ENCODE measurements around the gene CLCN2. TPM values are rescaled to one million over a fixed set of nuclear protein-coding genes. Genes with fewer than 3 reads are reported as not detected.

CLCN2 gene
- total RNA-seq, 1 donor from 2014 or later = 9.6 TPM

DNA sequence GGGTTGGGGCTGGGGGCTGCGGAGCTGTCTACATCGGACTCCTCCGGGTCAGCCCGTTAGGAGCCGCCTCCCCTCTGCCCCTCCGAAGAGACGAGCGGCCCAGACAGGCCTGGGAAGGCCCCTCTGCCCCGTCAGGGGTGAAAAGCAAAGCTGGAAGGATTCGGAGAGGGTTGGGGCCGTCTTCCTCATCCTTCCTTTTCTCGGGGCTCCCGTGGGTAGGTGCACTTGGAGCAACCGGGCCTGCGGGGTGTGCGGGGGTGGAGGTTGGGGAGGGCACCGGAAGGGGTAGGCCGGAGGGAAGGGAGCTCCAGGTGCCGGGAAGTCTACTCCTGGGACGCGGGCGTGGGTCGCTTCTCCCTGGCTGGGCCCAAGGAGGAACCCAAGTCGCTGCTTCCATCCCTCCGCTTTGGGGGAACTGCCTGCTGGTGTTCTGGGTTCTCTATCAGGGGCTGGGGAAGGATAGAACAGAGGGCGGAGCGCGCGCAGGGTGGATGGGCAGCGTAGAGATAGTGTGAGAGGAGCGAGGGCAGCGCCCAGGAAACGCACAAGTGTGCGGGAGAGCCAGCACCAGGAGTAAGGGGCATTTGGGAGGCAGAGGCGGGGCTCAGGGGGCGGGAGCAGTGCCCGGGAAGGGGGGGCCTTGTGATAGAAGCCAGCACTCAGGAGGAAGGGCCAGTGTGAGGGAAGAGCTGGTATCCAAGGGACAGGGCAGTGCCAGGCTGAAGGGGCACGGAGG is 695 bp upstream of the CLCN2 start:
- no peaks in the 10 kb centered on the region for H3K9me3 Mint-ChIP-seq
- H3K4me3 Mint-ChIP-seq (ENCODE audit: low read depth) = peak overlapping the region; percentile 90
- DNase-seq (ENCODE audit: low spot score) = peak; percentile 34
- peak overlapping the region; percentile 94 for H3K27ac Mint-ChIP-seq
- intact Hi-C loops (cut with micrococcal nuclease) = loop anchor here (1.0 to 5.0 kb wide), 3 partner anchors 163 to 350 kb away; partner anchors contain the start of gene MAGEF1
- peaks cover 18% of the 10 kb centered on the region for H3K4me1 Mint-ChIP-seq (ENCODE audit: low read depth)
- H3K36me3 Mint-ChIP-seq (ENCODE audit: low read depth) = peaks cover 31% of the 10 kb centered on the region
- no peaks in the 10 kb centered on the region for H3K27me3 Mint-ChIP-seq (ENCODE audit: low read depth)

DNA sequence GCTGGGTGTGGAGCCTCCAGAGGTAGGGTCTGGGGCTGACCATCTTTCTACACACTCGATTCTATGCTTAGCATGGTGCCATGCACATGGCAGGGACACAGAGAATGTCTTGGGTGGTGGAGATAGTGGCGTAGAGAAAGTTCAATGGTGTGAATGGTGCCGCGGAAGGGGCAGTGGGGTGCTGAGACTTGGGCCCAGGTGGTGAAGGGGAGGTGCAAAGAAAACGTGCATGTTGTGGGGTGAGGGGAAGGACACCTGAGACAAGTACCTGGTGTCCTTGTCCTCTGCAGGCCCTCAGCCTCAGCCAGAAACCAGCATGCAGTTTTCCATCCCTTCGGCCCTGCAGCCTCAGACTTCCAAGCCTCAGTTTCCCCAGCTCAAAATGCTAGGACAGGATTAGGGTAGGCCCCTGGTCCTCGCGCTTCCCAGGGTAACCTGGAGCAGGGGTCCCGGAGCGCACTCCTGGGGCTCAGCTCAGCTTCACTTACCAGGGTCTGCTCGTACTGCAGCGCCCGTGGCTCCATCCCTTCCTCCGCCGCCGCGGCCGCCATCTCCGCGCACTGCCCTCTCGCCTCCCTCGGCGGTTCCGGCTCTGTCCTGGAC is 375 bp downstream of the CLCN2 start:
- Mint-ChIP-seq H3K4me1 (ENCODE audit: low read depth) (peaks cover 14% of the 10 kb centered on the region), H3K27me3 (ENCODE audit: low read depth) (no peaks in the 10 kb centered on the region), H3K27ac (peak overlapping the region; percentile 71), H3K4me3 (ENCODE audit: low read depth) (peak overlapping the region; percentile 83), H3K36me3 (ENCODE audit: low read depth) (peaks cover 22% of the 10 kb centered on the region), H3K9me3 (no peaks in the 10 kb centered on the region)
- intact Hi-C loops (cut with micrococcal nuclease) = loop anchor here (5.0 kb wide), 1 partner anchor 351 kb away; the partner anchor contains the start of gene MAGEF1
- no peak for DNase-seq (ENCODE audit: low spot score)

DNA sequence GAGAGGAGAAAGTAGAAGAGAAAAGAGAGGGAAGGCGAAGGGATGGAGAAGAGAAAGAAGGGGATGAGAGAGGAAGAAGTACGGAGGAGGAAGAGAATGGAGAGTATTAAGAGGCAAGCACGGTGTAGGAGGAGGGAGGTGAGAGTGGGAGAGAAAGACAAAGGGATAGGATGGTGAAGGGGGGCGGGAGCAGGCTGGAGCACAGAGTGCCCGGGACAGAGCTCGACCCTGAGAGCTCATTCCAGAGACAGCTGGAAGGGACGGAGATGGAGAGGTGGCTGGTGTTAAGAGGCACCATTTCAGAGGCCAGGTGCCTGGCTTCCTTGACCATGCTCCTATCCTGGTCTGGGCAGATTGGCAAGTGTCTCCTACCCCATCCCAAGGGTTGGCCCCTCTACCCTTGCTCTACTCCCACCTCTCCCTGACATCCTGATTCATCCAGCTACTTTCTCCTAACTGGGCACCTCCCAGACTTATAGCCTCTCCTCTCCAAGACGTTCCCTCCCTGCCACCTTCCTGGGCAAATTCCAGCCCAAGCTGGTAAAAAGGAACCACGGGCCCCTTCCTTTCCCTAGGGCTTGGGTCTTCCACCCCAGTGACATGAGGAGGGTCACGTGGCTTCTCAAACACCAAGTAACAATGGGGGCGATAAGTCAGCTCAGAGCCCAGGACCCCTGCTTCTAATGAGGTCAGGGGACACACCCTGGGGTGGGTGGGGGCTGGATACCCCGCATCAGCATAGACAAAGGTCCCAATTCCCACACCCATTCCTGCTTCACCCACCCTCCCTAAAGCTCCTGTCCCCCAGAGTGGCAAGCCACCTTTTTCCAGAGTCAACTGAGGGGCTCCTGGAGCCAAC is 1.1 kb downstream of the CLCN2 start:
- no peak for DNase-seq (ENCODE audit: low spot score)
- H3K36me3 Mint-ChIP-seq (ENCODE audit: low read depth) = peaks cover 17% of the 10 kb centered on the region
- peak overlapping the region; percentile 83 for H3K4me3 Mint-ChIP-seq (ENCODE audit: low read depth)
- peaks cover 14% of the 10 kb centered on the region for H3K4me1 Mint-ChIP-seq (ENCODE audit: low read depth)
- H3K27me3 Mint-ChIP-seq (ENCODE audit: low read depth) = no peaks in the 10 kb centered on the region
- intact Hi-C loops (cut with micrococcal nuclease) = loop anchor here (5.0 kb wide), 1 partner anchor 352 kb away; the partner anchor contains the start of gene MAGEF1
- H3K9me3 Mint-ChIP-seq = no peaks in the 10 kb centered on the region
- H3K27ac Mint-ChIP-seq = peak overlapping the region; percentile 71

DNA sequence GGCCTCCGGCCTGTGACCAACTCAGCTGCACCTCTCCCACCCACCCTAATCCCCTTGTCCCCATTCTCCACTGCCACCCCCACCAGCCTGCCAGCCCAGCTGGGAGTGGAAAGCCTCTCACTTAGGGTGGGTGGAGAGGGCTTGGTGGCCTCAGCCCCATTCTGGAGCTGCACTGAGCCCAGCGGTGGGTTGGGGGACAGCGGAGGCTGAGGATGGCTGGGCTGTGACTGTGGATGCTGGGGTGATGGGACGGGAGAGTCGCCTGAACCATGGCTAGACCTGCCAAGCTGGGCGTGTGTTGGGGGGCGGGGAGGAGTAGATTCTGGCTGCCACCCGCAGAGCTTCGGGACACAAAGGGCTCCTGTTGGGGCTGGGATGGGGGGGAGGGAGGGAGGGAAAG is 1.8 kb downstream of the CLCN2 start:
- Mint-ChIP-seq H3K27ac (no peak overlapping the region), H3K36me3 (ENCODE audit: low read depth) (peaks cover 10% of the 10 kb centered on the region), H3K4me1 (ENCODE audit: low read depth) (peaks cover 7% of the 10 kb centered on the region), H3K4me3 (ENCODE audit: low read depth) (peak overlapping the region; percentile 83), H3K27me3 (ENCODE audit: low read depth) (no peaks in the 10 kb centered on the region), H3K9me3 (no peaks in the 10 kb centered on the region)
- intact Hi-C loops (cut with micrococcal nuclease) = loop anchor here (5.0 kb wide), 1 partner anchor 353 kb away; the partner anchor contains the start of gene MAGEF1
- DNase-seq (ENCODE audit: low spot score) = no peak

DNA sequence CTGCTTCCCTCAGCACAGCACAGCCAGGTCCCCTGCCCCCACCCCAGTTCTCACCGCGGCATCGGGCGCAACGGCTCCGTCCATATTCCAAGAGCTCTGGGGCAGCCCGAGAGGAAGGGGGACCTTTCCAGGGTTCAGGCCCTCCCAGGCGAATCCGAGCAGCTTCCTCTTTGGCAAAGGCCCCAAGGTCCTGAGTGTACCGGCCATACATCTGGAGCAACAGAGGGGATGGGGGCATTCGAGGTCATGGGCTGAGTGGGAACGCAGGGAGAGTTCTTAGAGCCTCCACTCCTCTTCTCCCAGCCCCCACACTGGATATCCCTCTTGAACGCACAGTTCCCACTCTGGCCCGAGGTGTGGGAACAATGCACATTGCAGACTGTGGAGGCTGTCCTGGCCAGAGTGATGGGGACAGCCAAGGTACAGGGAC is 2.5 kb downstream of the CLCN2 start:
- no peak for DNase-seq (ENCODE audit: low spot score)
- intact Hi-C loops (cut with micrococcal nuclease) = no loop called here
- Mint-ChIP-seq H3K4me1 (ENCODE audit: low read depth) (peaks cover 3% of the 10 kb centered on the region), H3K9me3 (no peaks in the 10 kb centered on the region), H3K27ac (no peak overlapping the region), H3K4me3 (ENCODE audit: low read depth) (no peak overlapping the region), H3K36me3 (ENCODE audit: low read depth) (peaks cover 6% of the 10 kb centered on the region), H3K27me3 (ENCODE audit: low read depth) (no peaks in the 10 kb centered on the region)

DNA sequence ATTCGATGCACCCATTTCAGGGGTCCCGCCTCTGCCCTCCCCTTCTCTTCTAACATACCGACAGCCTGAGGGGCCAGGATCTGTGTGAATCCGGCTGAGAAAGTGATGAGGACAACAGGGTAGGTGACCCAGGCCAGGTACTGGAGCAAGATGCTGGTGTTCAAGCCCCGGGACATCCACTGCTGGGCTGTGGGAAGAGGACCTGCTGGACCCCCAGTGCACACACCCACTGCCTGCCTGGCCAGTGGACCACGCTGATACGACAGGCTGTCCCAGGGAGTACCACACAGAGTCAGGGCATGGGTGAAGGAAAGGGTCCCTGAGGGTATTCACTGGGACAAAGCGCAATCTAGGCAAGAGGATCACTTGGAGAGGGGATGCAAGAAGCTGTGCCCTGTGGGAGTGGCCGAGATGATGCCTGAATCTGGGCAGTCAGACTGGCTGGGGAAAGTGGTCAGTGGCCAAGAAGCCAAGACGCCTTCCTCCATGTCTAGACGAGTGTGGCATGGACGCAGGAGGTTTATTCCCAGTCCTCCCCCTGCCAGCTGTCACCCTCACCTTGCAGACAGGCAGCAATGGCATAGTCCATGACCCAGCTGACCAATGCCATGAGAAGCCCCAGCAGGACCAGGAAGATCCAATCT is 3.2 kb downstream of the CLCN2 start:
- peaks cover under 1% of the 10 kb centered on the region for H3K36me3 Mint-ChIP-seq (ENCODE audit: low read depth)
- DNase-seq (ENCODE audit: low spot score) = no peak
- H3K27ac Mint-ChIP-seq = no peak overlapping the region
- H3K4me3 Mint-ChIP-seq (ENCODE audit: low read depth) = no peak overlapping the region
- no peaks in the 10 kb centered on the region for H3K9me3 Mint-ChIP-seq
- peaks cover 5% of the 10 kb centered on the region for H3K4me1 Mint-ChIP-seq (ENCODE audit: low read depth)
- no peaks in the 10 kb centered on the region for H3K27me3 Mint-ChIP-seq (ENCODE audit: low read depth)
- intact Hi-C loops (cut with micrococcal nuclease) = no loop called here

DNA sequence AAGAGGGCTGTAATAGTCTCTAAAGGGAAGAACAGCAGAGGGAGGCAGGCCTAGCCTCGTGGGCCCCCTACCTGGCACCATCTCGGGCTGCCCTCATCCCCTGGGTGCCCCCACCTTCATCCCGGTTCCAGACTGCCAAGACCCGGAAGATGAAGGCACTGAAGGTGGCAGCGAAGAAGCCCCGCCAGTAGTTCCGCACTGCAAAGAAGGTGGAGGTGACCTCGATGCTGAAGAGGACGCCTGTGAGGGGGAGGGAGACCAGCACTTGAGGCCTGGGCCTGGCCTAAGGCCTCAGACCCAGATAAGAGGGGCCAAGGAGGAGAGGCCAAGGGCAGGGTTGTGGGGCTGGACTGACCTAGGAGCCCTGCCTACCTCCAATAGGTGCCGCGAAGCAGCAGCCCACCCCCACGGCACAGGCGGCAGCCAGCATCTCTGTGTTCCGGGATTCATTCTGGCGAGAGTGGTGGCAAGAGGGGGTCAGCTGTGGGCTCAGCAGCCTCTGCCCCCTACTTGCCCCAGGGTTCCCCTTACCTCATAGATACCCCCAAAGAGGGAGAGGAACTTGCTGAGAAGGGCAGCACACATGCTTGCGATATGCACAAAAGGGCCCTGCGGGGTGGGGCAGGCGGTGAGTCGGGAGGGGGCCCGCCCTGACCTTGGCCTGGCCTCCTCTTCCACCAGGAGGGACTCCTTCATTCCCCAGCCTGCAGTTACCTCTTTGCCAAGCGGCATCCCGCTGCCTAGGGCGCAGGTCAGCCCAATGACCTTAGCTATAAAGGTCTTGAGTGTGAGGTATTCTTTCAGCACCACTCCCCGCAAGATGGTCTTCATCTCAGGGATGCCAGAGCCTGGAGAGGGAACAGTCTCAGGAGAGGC is 3.9 kb downstream of the CLCN2 start:
- peaks cover 5% of the 10 kb centered on the region for H3K4me1 Mint-ChIP-seq (ENCODE audit: low read depth)
- no peaks in the 10 kb centered on the region for H3K9me3 Mint-ChIP-seq
- no peaks in the 10 kb centered on the region for H3K36me3 Mint-ChIP-seq (ENCODE audit: low read depth)
- intact Hi-C loops (cut with micrococcal nuclease) = no loop called here
- DNase-seq (ENCODE audit: low spot score) = no peak
- H3K27me3 Mint-ChIP-seq (ENCODE audit: low read depth) = no peaks in the 10 kb centered on the region
- no peak overlapping the region for H3K4me3 Mint-ChIP-seq (ENCODE audit: low read depth)
- no peak overlapping the region for H3K27ac Mint-ChIP-seq

DNA sequence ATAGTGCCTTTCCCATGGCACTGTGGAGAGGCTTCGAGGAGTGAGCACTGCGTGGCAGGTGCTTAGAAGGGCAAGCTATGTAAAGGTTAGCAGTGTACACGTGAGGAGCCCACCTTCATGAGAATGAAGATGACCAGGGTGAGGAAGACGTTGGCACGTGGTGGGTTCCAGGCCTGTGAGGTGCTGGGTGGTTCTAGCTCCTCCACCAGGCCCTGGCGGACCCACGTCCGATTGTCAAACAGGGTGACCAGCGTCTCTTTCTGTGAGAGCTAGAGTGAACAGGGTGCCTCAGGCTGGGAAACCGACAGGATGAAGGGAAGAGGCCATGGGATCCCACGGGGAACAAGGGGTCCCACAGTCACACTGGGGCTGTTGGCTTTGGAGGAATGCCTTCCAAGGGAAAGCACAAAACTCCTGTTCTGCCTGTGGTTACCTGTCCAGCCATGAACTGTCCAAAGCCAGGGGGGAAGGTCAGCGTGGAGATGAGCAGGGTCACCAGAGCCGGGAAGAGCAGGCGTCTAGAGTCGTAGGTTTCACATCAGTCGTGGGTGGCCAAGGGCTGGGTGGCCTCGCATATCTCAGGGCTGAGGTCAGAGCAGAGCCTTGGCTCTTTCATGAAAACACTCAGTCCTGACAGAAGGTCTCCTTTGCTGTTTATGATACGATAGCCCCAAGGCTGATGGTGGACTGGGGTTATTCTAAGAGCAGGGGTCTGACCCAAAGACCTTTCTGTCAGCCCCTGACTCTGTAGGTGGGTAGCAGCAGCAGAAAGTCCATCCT is 6.0 kb downstream of the CLCN2 start:
- DNase-seq (ENCODE audit: low spot score) = no peak
- no peaks in the 10 kb centered on the region for H3K27me3 Mint-ChIP-seq (ENCODE audit: low read depth)
- H3K27ac Mint-ChIP-seq = no peak overlapping the region
- H3K4me1 Mint-ChIP-seq (ENCODE audit: low read depth) = peaks cover 2% of the 10 kb centered on the region
- intact Hi-C loops (cut with micrococcal nuclease) = no loop called here
- no peaks in the 10 kb centered on the region for H3K9me3 Mint-ChIP-seq
- no peaks in the 10 kb centered on the region for H3K36me3 Mint-ChIP-seq (ENCODE audit: low read depth)
- no peak overlapping the region for H3K4me3 Mint-ChIP-seq (ENCODE audit: low read depth)

DNA sequence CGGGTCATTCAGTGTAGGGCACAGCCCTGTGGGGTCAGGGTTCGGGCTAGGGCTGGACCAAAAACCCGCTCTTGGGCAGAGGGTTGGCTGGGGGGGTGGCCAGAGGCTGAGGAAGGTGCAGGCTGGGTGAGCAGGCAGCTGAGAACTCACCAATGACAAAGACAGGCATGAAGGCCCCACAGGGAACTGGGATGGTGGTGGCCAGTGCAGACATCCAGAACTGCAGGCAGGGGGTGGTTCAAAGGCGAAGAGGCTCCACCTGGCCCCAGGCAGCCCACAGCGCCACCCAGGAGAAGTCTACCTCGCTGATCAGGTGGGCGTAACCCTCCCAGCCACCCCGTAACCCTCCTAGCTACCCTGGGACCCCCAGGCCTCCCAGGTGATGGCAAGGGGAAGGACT is 6.7 kb downstream of the CLCN2 start:
- H3K4me3 Mint-ChIP-seq (ENCODE audit: low read depth) = no peak overlapping the region
- intact Hi-C loops (cut with micrococcal nuclease) = no loop called here
- H3K36me3 Mint-ChIP-seq (ENCODE audit: low read depth) = no peaks in the 10 kb centered on the region
- peaks cover 2% of the 10 kb centered on the region for H3K4me1 Mint-ChIP-seq (ENCODE audit: low read depth)
- no peak overlapping the region for H3K27ac Mint-ChIP-seq
- no peaks in the 10 kb centered on the region for H3K27me3 Mint-ChIP-seq (ENCODE audit: low read depth)
- DNase-seq (ENCODE audit: low spot score) = no peak
- no peaks in the 10 kb centered on the region for H3K9me3 Mint-ChIP-seq

DNA sequence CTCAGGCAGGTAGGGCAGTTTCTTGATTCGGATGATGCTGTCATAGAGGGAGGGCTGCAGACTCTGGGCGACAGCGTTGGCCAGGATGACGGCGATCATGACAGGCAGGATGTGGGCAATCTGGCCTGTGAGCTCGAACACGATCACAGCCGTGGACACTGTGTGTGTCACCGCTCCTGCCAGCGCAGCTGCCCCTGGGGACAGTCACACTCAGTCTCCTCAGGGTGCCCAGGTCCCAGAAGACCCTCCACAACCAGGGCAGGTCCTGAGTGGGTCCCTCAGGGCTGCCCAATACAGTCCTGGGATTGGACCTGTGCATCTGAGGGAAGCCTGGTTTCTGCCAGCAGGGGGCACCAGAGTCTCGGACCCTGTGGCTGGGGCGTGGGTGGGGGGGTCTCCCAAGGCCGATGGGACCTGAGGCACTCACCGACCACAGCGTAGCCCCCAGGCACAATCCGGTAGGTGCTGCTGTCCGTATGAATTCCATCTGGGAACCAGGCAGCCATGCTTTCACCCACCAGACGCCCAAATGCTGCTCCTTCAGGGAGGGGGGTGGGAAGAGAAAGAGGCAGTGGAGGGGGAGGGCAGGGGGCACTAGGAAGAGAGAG is 7.2 kb downstream of the CLCN2 start:
- Mint-ChIP-seq H3K27ac (no peak overlapping the region), H3K4me3 (ENCODE audit: low read depth) (no peak overlapping the region), H3K9me3 (no peaks in the 10 kb centered on the region), H3K4me1 (ENCODE audit: low read depth) (peaks cover 2% of the 10 kb centered on the region), H3K36me3 (ENCODE audit: low read depth) (no peaks in the 10 kb centered on the region), H3K27me3 (ENCODE audit: low read depth) (no peaks in the 10 kb centered on the region)
- DNase-seq (ENCODE audit: low spot score) = peak; percentile 35
- intact Hi-C loops (cut with micrococcal nuclease) = no loop called here

DNA sequence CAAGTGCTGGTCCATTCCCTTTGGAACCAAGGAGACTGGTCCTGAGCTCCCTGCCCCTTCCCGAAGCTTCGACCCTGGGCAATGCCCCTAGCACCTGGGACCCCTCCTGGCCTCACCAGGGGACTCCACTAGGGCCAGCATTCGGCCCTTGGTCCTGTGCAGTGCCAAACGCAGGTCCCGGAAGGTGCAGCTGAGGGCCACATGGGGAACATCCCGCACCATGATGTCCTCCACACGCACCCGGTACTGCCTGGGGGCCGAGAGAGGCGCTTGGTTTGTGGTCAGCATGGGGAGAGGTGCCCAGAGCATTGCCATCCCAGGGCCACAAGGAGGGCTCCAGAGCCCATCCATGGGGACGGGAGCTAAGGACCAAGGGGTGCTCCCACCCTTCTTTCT is 7.9 kb downstream of the CLCN2 start:
- Mint-ChIP-seq H3K4me3 (ENCODE audit: low read depth) (no peak overlapping the region), H3K9me3 (no peaks in the 10 kb centered on the region), H3K27me3 (ENCODE audit: low read depth) (no peaks in the 10 kb centered on the region), H3K36me3 (ENCODE audit: low read depth) (no peaks in the 10 kb centered on the region), H3K27ac (no peak overlapping the region), H3K4me1 (ENCODE audit: low read depth) (peaks cover 2% of the 10 kb centered on the region)
- no peak for DNase-seq (ENCODE audit: low spot score)
- intact Hi-C loops (cut with micrococcal nuclease) = no loop called here

Measured in activated T-helper 2 cell treated with anti-CD3 and anti-CD28 coated beads, Interferon-gamma antibody, Interleukin-2, Interleukin-4, amounts not matched to agents 10 μg/mL and 5 μg/mL and 100 μg/mL, durations not matched to agents 14 hours and 24 hours and 36 hours (primary cell).